ENCODE measurements around the gene GPRC5A. TPM values are rescaled to one million over a fixed set of nuclear protein-coding genes. Genes with fewer than 3 reads are reported as not detected.

Gene GPRC5A
- total and polyA plus RNA-seq, 2 of the 13 experiments (the other 11 are each of a cell fraction or from before 2014, with no cell fraction given) = 0.27 to 3.0 TPM

GRCh38 chr12:12941450-12942350 is 50.3 kb downstream of the GPRC5A start:
- DNase-seq (ENCODE audit: low spot score) = no peak
- FAIRE-seq = no peak
- intact Hi-C loops (cut with micrococcal nuclease; ENCODE audit: unreplicated experiment) (no loop called here), in situ Hi-C loops (cut with HindIII; ENCODE audit: extremely low pct_ligation_motif_present, low pct_unique_long_range_greater_than_20kb) (no loop called here)
- H3K4me1 ChIP-seq (ENCODE audit: insufficient read depth, low read length) = peaks cover 18% of the 10 kb centered on the region
- TF ChIP-seq ZNF30 (CRISPR knock-in tag; IDR thresholded peaks at IDR 0.05) (no peak), ISL2 (CRISPR knock-in tag; IDR thresholded peaks at IDR 0.05) (no peak), ZMYM4 (CRISPR knock-in tag; IDR thresholded peaks at IDR 0.05) (no peak), ATF3 (CRISPR knock-in tag; IDR thresholded peaks at IDR 0.05) (no peak), SNAPC2 (CRISPR knock-in tag; IDR thresholded peaks at IDR 0.05) (no peak), ZXDC (CRISPR knock-in tag; IDR thresholded peaks at IDR 0.05) (no peak), SAP130 (CRISPR knock-in tag; IDR thresholded peaks at IDR 0.05; ENCODE audit: low read depth) (no peak), TAF1 (CRISPR knock-in tag; IDR thresholded peaks at IDR 0.05) (no peak), PRMT3 (CRISPR knock-in tag; IDR thresholded peaks at IDR 0.05; ENCODE audit: borderline replicate concordance, low read depth) (no peak)
- no peak overlapping the region for H3K4me2 ChIP-seq (ENCODE audit: low read depth, low read length)
- no peak overlapping the region for H3K4me3 ChIP-seq (replicated peaks in 1 of 3; ENCODE audit: insufficient read depth in 1 of 3, low read depth in 2 of 3, low read length in 3 of 3)
- no peaks in the 10 kb centered on the region for H3K9me3 ChIP-seq (ENCODE audit: low read length)
- H3K9ac ChIP-seq (ENCODE audit: insufficient read depth, low read depth, low read length) = no peak overlapping the region
- H3K79me2 ChIP-seq (ENCODE audit: insufficient read depth, low read length) = no peaks in the 10 kb centered on the region
- H3K27me3 ChIP-seq (ENCODE audit: control insufficient read depth in 1 of 2, insufficient read depth in 2 of 2, low read length in 2 of 2) = no peaks in the 10 kb centered on the region
- no peak overlapping the region for H3K27ac ChIP-seq (ENCODE audit: extremely low read length, insufficient read depth, low read length)
- ChIA-PET POLR2A (no interaction called here), CTCF (ENCODE audit: low intra/inter-chr PET ratio, low total read pairs) (no interaction called here)
- H4K20me1 ChIP-seq (ENCODE audit: insufficient read depth, low read length) = no peaks in the 10 kb centered on the region
- no peak for ATAC-seq
- H3K36me3 ChIP-seq (replicated peaks in 1 of 2; ENCODE audit: control insufficient read depth in 1 of 2, insufficient read depth in 2 of 2, low read length in 2 of 2) = peaks cover 0 to 4% of the 10 kb centered on the region in 2 experiments; a peak in 1 of 5 replicates
- no TSS peak for BruUV-seq (replicated peaks)
- H2AFZ ChIP-seq (ENCODE audit: low read length) = no peak overlapping the region
- WGBS (ENCODE audit: low lambda C conversion rate) = 88% methylated on average over 10 of the region's 10 CpGs
